Measurements from ENCODE around the gene CHST3.

DNA sequence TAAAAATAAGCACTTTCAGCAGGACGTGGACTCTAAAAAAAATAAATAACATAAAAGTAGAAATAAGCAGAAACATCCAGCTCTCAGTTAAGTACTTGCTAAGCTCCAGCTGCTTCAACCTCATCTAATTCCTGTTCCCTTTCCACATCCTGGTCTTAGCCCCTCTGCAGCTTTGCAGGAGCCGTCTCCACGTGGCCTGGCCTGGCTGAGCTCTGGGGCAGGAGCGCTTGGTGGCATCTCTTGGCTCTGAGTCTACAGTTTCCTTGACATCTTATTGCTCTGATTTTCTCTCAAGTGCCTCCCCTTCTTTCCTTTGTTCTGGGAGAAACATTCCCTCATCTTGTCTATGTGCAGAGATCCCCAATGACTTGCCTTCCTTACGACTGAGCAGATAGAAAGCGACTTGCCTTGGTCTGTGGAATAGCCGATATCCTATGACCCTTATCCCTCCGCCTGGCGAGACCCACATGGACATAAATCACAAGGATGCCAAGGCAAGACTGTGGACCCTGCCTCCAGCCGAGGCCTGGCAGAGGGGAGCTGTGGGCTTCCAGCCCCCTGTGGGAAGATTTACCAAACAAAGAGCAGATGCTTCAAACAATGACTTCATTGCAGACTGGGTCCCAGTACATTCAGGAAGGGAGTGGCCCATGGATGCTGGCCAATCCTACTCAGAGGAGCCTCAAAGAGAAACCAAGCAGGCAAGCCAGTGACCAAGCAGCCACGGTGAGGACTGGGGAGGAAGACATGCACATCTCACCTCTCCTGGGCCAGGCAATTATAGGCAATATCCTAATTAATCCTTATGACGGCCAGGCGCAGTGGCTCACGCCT is 62.3 kb downstream of the CHST3 start:
- TF ChIP-seq, protein P1, sequence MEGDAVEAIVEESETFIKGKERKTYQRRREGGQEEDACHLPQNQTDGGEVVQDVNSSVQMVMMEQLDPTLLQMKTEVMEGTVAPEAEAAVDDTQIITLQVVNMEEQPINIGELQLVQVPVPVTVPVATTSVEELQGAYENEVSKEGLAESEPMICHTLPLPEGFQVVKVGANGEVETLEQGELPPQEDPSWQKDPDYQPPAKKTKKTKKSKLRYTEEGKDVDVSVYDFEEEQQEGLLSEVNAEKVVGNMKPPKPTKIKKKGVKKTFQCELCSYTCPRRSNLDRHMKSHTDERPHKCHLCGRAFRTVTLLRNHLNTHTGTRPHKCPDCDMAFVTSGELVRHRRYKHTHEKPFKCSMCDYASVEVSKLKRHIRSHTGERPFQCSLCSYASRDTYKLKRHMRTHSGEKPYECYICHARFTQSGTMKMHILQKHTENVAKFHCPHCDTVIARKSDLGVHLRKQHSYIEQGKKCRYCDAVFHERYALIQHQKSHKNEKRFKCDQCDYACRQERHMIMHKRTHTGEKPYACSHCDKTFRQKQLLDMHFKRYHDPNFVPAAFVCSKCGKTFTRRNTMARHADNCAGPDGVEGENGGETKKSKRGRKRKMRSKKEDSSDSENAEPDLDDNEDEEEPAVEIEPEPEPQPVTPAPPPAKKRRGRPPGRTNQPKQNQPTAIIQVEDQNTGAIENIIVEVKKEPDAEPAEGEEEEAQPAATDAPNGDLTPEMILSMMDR (IDR thresholded peaks at IDR 0.05): no peak
- no peak for TF ChIP-seq POLR2A (IDR thresholded peaks at IDR 0.05)

Measured in heart left ventricle (tissue), 13 donors.